GM21528 (cell line): ENCODE data around the gene COL12A1.
"Not testable (repeated sequence)": the region's sequence is repeated elsewhere in the genome, so short reads cannot be mapped to it uniquely, and the experiment has no call there.

Experiments used
- ATAC-seq: cut with Tn5 transposase; IDR thresholded peaks from one replicate; pipeline ENCODE4 v1.9.1; 2021; ENCODE audit warnings: mild to moderate bottlenecking, moderate library complexity; ENCODE audit not compliant: unreplicated experiment, low FRiP score

Gene COL12A1

DNA sequence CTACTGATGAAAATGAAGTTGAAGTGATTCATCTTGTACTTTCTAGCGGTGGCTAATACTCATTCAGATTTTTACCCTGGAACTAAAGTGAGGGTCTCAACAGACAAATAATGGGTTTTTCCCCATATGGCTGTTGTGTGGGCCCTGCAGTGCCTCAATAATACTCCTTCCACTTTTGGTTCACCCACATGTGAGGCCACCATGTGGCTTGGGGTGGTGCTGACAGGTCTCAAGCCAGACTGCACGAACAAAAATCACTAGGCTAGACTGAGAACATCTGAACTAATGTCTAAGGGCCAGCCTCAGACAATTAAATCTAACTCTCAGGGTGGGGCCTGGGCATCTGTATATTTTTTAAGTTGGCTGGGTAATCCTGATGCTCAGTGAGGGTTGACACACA is 7.9 kb upstream of the COL12A1 start:
- ATAC-seq: no peak

DNA sequence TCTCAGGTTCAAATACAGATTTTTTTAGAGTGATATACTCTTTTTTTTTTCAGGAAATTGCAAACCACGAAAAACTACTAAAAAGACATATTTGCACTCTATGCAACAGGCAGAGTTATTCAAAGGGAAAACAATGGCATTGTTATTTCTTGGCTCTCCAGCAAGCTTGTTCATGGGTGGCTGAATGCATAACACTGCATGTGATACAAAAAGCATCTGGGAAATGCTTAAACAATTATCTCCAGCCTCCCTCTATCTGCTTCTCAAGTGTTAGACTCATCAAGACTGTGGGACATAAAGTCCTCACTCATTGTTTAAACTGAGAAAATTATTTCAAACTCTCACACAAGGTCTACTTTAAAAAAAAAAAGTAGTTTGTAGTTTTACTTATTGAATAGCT is 7.3 kb upstream of the COL12A1 start:
- ATAC-seq: no peak

DNA sequence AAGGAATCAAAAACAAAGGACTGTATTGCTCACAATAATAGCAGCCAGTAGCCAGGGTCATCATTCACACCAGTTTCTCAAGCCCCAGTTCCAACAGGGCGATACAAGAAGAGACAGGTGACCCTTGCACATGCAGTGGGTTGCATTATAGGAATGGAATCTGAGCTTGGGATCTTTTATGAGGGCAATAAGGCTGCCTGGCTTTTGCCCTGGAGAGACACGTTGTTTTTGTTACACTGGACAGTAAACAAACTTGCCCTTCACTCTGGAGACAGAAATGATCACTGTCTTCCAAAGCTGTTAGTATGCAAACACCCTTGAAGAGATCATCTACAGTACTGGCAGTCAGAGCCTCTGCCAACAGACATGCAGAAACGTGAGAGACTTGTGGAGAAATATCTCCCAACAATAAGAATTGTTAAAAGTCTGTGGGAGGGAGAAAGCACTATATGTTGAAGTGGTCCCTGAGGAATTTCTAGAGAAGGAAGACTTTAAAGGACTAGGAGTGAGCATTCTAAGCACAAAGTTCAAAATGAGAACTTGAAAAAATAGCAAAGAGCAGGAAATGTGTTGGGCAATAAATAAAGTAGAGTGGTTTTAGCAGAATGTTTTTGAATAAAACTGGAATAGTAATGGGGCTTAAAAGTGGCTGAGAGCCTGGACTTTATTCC is 6.2 kb upstream of the COL12A1 start:
- no peak for ATAC-seq

DNA sequence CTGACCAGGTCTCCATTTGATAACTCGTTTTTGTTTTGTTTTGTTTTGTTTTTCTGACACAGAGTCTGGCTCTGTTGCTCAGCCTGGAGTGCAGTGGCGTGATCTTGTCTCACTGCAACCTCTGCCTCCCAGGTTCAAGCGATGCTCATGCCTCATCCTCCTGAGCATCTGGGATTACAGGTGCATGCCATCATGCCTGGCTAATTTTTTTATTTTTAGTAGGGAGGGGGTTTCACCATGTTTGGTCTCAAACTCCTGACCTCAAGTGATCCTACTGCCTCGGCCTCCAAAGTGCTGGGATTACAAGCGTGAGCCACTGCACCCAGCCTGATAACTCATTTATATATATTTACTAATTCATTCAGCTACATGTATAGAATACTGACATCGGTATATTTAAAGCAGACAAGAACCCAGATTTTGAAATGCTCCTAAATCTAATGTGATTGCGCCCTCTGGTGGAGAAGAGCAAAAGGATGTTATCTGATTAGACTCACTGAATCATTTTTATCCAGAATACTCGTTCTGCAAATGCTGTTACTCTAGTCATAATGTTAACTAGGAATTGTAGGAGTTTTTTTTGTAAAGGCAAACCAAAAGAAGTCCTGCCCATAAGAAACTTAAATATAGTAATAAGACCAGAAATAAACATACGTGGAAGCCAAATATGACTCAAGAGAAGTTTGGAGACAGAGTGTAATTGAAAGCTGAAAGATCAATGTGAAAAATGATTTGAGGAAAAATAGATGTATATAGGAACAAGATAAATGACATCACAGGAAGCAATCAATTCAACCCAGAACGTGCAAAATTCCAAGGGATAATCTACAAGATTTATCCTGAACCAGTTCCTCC is 5.3 kb upstream of the COL12A1 start:
- no peak for ATAC-seq

DNA sequence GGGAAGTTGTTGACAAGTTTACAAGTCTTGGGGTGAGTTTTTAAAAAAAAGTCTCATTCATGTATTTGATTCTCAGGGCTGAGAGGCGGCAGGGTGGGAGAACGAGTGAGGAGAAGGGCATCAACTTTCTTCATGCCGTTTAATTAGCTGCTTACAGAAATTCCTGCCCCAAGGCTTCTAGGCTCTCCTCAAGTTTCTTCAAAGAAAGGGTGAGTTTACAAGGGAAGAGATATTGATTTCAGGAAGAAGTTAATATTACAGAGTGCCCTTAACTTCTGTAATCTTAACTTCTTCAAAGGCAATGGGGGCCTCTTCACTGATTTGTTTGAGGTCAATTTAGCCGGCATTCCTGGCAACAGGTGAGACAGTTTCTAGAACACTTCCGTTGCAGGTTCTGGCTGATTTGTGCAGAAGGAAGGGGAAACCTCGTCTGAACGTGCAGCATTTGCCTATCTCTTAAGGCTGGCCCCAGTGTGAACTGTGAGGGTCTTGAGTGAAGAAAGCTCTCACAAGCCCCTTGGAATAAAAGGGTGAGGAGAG is 3.4 kb upstream of the COL12A1 start:
- no peak for ATAC-seq

DNA sequence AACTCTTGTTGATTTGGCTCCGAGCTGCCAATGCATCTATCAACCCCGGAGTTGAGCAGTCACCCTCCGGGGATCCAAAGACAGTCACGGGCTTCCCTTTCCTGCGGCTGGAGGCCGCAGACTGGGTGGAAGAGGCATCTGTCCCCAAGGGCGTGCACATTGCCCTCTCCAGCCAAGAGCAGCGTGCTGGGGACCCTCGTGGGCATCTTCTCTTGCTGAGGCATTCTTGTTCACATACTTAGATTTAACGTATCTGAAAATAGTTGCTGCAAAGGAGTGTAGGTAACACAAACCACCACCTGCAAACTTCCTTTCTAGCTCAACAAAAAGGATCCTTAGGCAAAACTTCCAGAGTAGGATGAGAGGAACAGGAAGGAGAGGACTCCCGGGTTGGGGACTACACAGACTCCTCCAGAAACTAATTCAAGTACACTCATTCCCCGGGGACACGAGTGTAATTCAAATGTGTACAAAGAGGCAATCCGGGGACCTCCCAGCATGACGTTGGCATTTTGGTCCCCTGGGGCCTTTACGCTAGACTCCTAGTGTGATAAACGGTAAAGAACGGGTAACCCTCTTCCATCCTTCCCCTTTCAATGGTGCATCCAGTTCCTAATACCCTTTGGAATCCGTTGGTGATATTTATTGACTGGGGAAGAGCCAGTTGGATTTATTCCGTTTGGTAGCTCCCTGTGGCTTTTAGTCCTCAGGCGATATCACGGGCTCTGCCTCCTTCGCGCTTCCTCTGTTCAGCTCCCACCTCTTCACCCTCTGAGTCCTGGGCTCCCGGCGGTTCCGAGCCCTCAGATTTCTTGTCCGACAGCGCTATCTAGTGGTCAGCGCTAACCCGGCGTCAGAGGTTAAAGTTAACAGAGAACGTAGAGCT is 2.7 kb upstream of the COL12A1 start:
- ATAC-seq: peak; percentile 81

DNA sequence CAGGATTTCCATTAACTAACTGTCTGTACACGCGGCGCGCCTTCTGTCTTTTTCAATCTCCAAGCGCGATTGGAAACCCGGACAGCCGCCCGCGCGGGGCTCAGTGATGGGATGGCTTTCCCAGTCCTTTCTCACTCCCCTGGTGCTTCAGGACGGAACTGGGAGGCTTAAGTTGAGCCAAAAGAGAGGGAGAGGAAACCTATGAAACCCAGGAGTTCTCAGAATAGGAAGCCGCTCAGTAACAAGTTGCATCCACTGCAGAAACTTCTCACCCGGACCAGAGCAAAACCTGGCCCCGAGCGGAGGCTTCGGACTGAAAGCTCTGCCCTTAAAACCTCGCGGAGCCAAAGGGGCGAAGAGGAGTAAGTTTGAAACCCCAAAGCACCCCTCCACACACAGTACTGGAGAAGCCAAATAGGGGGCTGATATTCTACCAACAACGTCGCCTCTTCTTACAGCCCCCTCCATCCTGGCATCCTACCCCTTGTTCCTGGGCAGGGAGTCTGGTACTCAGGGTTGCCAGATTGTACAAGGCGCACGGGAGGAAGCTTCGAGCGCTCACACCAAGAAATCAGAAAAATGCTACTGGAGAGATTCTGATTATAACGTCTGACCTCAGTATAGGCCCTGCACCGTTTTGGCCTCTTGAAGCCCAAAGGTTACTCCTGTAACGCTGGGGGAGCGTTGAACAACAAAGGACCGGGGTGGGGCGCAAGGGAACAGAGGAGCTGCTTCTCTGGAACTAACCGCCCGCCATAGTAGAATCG is 906 bp upstream of the COL12A1 start:
- ATAC-seq: no peak

DNA sequence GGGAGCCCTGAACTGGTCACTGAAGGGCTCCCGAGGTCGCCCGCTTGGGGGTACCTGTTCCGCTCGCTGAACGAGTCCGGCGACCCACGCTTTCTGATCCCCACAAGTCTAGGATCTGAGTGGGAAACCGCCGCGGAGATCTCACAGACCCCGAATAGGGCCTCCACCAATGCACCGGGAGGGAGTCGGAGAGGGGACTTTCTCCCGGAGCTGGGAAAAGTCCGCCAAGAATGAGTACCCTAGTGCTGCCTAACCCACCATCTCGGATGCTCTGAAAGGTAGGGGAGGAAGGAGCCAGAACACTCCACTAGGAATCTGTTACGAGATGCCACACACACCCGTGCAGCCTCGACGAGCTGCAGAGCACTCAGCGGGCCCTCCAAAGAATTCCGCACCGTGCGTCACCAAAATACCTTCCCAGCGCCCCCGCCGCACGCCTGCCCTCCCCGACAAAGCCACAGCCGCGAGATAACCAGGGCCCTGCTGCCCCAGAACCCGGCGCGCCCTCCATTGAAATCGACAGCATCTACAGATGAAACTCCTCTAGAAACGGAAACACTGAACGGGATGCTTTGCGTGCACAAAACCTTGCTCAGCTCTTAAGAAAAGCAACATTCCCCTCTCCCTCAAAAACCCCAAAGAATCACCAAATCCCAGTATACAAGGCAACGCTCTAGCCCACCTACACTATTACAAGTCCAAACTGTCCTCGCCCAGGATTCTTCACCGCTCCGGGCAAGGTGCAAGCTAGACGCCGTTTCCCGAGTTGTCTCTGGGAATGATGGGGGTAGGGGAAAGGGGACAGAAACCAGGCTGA is 686 bp downstream of the COL12A1 start:
- no peak for ATAC-seq

DNA sequence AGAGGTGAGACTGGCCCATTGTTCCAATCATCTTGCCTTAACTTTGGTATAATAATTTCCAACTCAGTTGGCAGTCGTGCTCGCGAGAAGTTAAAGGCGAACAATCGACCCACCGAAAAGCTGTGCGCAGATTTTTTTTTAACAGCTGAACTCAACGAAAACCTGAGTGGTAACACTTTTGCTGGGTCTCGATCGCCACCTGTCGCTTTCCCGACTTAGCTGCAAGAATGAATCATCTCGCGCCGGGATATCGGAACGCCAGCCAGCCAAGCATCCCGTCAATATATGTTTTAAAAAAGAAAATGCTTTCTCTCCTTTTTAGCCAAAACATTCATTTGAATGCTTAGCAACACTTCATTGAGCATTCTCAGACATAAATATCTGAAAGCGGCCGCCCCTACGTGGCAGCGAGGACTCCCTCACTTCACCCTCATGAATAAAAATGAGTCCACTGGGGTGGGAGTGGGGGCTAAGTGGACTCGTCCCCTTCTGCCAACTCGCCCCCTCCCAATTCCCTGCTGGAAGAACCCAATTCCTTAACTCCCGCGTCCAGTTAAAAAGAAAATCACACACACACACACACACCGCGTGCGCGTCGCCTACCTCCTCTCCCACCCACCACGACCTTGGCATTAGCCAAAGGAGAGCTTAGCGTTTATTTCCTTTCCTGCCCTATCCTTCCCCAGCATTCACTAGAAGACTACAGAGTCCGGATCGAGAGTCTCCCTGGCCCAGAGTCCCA is 1.5 kb downstream of the COL12A1 start:
- ATAC-seq: no peak

DNA sequence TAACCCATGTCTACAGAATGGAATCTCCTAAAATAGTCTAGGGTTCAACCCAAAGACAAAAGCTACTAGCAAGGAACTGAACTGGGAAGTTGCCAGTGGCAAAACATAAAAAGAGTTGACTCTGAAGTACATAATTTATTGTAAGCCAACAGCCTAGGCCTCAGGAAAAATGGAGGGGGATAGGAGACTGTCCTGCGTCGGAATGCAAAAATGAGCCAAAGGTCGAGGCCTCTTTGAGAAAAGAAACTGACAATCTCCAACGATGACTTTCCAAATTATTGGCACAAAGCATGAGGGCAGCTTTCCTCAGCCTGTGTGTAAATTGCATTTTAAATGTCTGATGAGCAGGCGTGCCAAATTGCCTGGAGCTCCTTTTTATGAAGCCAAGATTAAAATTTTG is 2.1 kb downstream of the COL12A1 start:
- ATAC-seq: no peak

DNA sequence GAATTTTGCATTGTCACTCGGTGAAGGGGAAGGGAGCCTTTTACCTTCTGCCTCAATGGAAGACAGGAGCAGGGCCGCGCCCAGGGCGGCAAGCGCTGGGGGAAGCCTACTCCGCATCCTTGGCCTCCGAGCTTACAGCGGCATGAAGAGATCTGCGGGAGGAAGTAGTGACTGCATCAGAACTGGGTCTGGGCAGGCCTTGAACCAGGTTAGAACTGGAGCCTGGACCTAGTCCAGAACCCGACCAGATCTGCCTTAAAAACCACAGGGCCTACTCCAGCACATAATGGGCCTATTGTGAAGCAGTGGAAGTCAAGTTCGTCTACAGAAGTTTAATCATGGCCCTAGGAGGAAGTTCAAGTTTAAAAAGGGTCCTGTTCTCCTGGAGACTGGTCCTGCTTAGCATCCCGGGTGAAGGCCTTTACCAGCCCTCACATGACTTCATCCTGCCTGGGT is 3.1 kb downstream of the COL12A1 start:
- no peak for ATAC-seq

DNA sequence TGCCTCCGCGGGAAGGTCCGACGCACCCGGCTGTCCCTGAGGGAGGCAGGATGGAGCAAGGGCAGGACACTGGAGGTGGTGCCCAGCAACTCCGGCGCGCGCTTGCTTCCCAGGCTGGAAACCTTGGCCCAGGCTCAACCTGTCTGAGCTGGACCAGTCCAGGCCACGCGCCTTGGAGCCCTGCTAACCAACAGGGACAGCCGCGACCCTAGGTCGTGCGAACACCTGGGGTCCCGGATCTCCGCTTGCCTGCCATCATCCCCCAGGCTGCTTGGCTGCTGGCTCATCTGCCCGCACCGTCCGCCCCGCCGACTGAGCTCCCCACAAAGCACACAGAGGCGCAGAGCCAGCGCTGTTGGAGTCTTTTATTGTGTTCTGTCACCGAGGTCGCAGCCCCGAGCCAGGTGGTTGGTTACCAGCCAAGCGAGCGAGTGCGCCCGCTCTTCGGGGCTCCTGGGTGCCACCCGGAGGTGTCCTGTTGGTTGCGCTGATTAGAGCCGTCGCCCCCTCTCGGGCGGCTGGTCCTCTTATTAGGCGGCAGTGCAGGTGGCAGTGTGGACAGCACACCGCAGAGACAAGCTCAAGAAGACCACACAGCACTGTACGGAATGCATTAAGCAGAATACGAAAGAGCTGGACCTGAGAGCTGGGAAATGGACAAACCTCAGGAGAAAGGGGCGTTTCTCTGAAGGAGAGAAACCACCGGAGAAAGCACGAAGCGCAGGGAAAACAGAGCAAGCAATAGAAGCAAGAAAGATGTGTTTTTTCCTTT is 3.8 kb downstream of the COL12A1 start:
- no peak for ATAC-seq

DNA sequence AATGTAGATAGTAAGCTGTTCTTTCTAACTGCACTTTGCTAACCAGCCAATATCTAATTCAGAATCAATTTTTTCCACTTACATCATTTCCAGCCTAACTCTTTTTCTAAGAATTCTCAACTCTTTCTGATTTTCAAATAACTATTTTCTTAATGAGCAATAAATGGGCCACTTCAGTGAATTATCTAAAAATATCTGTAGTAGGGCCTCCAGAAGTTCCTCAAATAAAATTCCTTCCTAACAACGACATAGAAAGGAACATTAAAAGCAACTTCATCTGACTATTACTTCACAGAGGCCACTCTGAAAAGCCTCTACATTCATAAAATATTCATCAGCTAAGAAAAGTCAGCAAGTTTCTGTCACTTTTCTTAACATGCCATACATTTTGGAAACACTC is 4.8 kb downstream of the COL12A1 start:
- ATAC-seq: no peak

DNA sequence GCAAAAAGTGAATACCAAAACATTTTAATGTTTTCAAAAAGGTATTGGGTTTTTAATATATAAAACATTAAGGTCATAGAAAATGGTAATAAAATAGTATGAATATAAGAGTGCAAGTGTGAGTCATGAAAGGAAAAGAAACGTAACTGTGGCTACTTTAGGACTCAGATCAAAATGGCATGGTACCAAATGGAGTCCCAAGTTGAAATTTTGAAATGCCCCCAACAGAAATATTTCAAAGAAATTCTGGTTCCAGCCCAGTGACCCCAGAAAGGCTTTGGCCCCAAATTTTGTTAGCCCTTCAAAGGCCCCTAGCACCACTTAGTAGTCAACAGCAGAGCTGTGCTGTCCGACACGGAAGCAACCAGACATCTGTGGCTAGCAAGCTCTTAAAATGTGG is 6.0 kb downstream of the COL12A1 start:
- no peak for ATAC-seq

DNA sequence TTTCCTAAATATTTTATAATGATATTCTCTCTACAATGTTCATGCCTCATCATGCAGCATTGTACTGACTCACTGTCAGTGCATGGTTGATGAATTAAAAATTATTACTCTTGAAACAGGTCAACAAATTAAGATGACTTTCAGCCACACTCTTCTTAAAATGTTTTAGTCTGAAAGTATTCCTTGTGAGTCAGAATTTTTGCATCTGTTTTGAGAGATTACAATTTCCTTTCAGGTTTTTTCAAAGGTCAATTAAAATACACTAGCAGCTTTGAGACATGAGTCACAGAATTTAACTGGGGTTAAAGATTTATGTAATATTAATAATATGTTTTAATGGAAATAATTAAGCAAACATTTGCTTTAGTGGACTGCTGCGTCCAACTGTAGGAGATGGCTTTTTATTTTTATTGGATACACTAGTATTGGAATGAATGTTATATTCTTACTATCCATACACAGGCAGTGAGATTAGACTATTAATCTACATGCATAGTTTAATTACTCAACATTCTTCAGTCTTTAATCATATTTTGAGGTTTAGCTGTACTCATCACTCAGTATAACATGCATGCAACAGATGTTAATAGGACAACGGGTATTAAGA is 9.7 kb downstream of the COL12A1 start:
- ATAC-seq: no peak

DNA sequence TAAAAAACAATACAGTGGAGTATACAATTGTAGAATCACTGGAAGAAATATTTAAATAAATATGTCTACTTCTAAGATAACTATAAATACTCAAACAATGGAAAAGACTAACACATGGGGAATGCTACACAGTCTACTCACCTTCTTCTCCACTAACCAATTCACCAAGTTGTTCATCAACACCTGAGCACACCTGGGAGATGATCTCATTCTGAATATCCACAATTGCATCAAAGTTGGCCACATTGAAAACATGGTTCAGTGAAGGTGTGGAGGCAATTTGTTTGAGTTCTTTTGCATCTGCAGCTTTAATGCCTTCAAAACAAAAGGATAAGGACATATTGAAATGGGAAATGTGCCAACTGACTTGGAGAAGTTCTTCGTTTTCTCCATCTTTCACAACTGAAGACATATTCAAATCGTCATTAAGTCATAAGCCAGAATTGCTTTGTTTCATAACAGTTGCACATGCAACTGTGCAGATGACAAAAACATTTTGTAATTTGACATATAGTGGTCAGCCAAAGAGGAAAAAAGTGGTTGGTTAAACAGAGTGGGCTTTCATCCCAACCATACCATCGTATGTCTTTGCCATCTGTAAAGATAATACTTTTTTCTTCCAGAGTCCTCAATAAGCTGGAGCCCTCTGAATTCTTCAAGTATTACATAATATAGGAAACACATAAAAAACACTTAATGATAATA is 17.5 kb downstream of the COL12A1 start:
- no peak for ATAC-seq

DNA sequence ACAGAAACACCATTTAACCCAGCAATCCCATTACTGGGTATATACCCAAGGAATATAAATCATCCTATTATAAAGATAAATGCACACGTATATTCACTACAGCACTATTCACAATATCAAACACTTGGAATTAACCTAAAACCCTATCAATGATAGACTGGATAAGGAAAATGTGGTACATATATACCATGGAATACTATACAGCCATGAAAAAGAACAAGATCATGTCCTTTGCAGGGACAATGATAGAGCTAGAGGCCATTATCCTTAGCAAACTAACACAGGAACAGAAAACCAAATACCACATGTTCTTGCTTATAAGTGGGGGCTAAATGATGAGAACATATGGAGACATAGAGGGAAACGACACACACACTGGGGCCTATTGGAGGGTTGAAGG is 19.3 kb downstream of the COL12A1 start:
- ATAC-seq: not testable (repeated sequence)
